Measurements from ENCODE around the gene POLG2. TPM values are rescaled to one million over a fixed set of nuclear protein-coding genes. Genes with fewer than 3 reads are reported as not detected.

POLG2 gene
- total and polyA plus RNA-seq, 2 donors from 2014 or later: 9.0 to 18.4 TPM

GRCh38 chr17:64491034-64491860 lies 5.6 kb downstream of the POLG2 start:
- intact Hi-C loops (cut with DNase I): loop anchor here (10.0 kb wide), 1 partner anchor 66 kb away; no protein-coding TSS in a partner anchor
- TF ChIP-seq CTCF (IDR thresholded peaks at IDR 0.05; ENCODE audit: borderline replicate concordance, extremely low read depth, insufficient read depth): peak; percentile 47
- Histone ChIP-seq H3K36me3 (ENCODE audit: control insufficient read depth in 2 of 3, insufficient read depth in 3 of 3, low read length in 3 of 3) (peaks cover 5 to 22% (median 12%) of the 10 kb centered on the region in 3 donors), H3K4me1 (ENCODE audit: control insufficient read depth in 2 of 3, insufficient read depth in 2 of 3, low read depth in 1 of 3, low read length in 3 of 3) (peaks cover 0 to 3% (median 0%) of the 10 kb centered on the region in 3 donors), H3K9me3 (ENCODE audit: control insufficient read depth in 2 of 3, insufficient read depth in 1 of 3, low read length in 3 of 3) (no peaks in the 10 kb centered on the region), H3K4me3 (ENCODE audit: low read length in 3 of 3) (no peak overlapping the region), H3K9ac (ENCODE audit: low read length in 3 of 3) (no peak overlapping the region), H3K27ac (ENCODE audit: low read depth in 2 of 2, low read length in 2 of 2) (no peak overlapping the region), H3K27me3 (ENCODE audit: control insufficient read depth, insufficient read depth, low read length) (no peaks in the 10 kb centered on the region)
- DNase-seq: no peak
- no peak for FAIRE-seq

- no peak for TF ChIP-seq CTCF (IDR thresholded peaks at IDR 0.05; ENCODE audit: borderline replicate concordance, extremely low read depth, insufficient read depth)
- DNase-seq (no peak), FAIRE-seq (no peak)
- H3K9ac ChIP-seq (ENCODE audit: low read length in 3 of 3): no peak overlapping the region
- H3K4me3 ChIP-seq (ENCODE audit: low read length in 3 of 3): no peak overlapping the region
- no peaks in the 10 kb centered on the region for H3K27me3 ChIP-seq (ENCODE audit: control insufficient read depth, insufficient read depth, low read length)
- H3K36me3 ChIP-seq (ENCODE audit: control insufficient read depth in 2 of 3, insufficient read depth in 3 of 3, low read length in 3 of 3): peaks cover 11 to 28% (median 12%) of the 10 kb centered on the region in 3 donors
- H3K27ac ChIP-seq (ENCODE audit: low read depth in 2 of 2, low read length in 2 of 2): no peak overlapping the region
- intact Hi-C loops (cut with DNase I): no loop called here
- H3K9me3 ChIP-seq (ENCODE audit: control insufficient read depth in 2 of 3, insufficient read depth in 1 of 3, low read length in 3 of 3): no peaks in the 10 kb centered on the region
- no peaks in the 10 kb centered on the region for H3K4me1 ChIP-seq (ENCODE audit: control insufficient read depth in 2 of 3, insufficient read depth in 2 of 3, low read depth in 1 of 3, low read length in 3 of 3)
Observed at GRCh38 chr17:64488301-64488700, 8.6 kb downstream of the POLG2 start.

- no peaks in the 10 kb centered on the region for H3K9me3 ChIP-seq (ENCODE audit: control insufficient read depth in 2 of 3, insufficient read depth in 1 of 3, low read length in 3 of 3)
- H3K9ac ChIP-seq (ENCODE audit: low read length in 3 of 3): no peak overlapping the region
- no peak overlapping the region for H3K4me3 ChIP-seq (ENCODE audit: low read length in 3 of 3)
- intact Hi-C loops (cut with DNase I): no loop called here
- no peak for TF ChIP-seq CTCF (IDR thresholded peaks at IDR 0.05; ENCODE audit: borderline replicate concordance, extremely low read depth, insufficient read depth)
- DNase-seq: no peak
- H3K27ac ChIP-seq (ENCODE audit: low read depth in 2 of 2, low read length in 2 of 2): no peak overlapping the region
- H3K36me3 ChIP-seq (ENCODE audit: control insufficient read depth in 2 of 3, insufficient read depth in 3 of 3, low read length in 3 of 3): peaks cover 4 to 12% (median 6%) of the 10 kb centered on the region in 3 donors
- no peak for FAIRE-seq
- H3K27me3 ChIP-seq (ENCODE audit: control insufficient read depth, insufficient read depth, low read length): no peaks in the 10 kb centered on the region
- H3K4me1 ChIP-seq (ENCODE audit: control insufficient read depth in 2 of 3, insufficient read depth in 2 of 3, low read depth in 1 of 3, low read length in 3 of 3): no peaks in the 10 kb centered on the region
Observed at GRCh38 chr17:64484380-64484779, 12.5 kb downstream of the POLG2 start.

Measured in kidney (tissue), 14 donors.